Stimulated activated naive CD8-positive, alpha-beta T cell treated with anti-CD3 and anti-CD28 coated beads, Interleukin-15, amount 100 ng/mL, for 72 hours (primary cell): ENCODE data around the gene GALE.
A peak's percentile ranks its signal among the peaks of the same experiment; 100 is the strongest.
"Not testable (repeated sequence)": the region's sequence is repeated elsewhere in the genome, so short reads cannot be mapped to it uniquely, and the experiment has no call there.

Source experiments
- ATAC-seq: fragments of 150-1000 bp; cut with Tn5 transposase; 2 replicates; pipeline ENCODE4 v1.10.0; 2021; ENCODE audit warnings: mild to moderate bottlenecking, moderate library complexity
- DNase-seq, 2 donors: peaks; one replicate each; pipeline ENCODE4 v3.0.0; 2021 to 2022
- H3K27ac Mint-ChIP-seq, 2 donors: one replicate each; pipeline ENCODE4 v1.8.0; 2022; ENCODE audit warnings: mild to moderate bottlenecking in 2 of 2, mixed read lengths in 2 of 2, moderate library complexity in 2 of 2
- H3K27me3 Mint-ChIP-seq: one replicate; pipeline ENCODE4 v1.8.0; 2022; ENCODE audit warnings: mixed read lengths
- H3K4me1 Mint-ChIP-seq: one replicate; pipeline ENCODE4 v1.8.0; 2022; ENCODE audit warnings: mild to moderate bottlenecking, mixed read lengths
- H3K4me3 Mint-ChIP-seq, 2 donors: one replicate each; pipeline ENCODE4 v1.8.0; 2022; ENCODE audit warnings: mild to moderate bottlenecking in 2 of 2, mixed read lengths in 2 of 2, moderate library complexity in 1 of 2
- H3K9me3 Mint-ChIP-seq, 2 donors: one replicate each; pipeline ENCODE4 v1.8.0; 2022; ENCODE audit warnings: mixed read lengths in 2 of 2

GALE gene

GRCh38 chr1:23823767-23824166 lies 23.2 kb upstream of the GALE start:
- DNase-seq: no peak
- Mint-ChIP-seq H3K9me3 (no peaks in the 10 kb centered on the region), H3K4me3 (peak overlapping the region; percentile 93 to 96), H3K4me1 (peaks cover 21% of the 10 kb centered on the region), H3K27me3 (no peaks in the 10 kb centered on the region), H3K27ac (peak overlapping the region in 1 of 2 donors; percentile 22)
- ATAC-seq: no peak

GRCh38 chr1:23817633-23818032 lies 17.1 kb upstream of the GALE start:
- ATAC-seq: no peak

GRCh38 chr1:23816906-23817305 lies 16.4 kb upstream of the GALE start:
- H3K9me3 Mint-ChIP-seq: no peaks in the 10 kb centered on the region
- H3K27me3 Mint-ChIP-seq: no peaks in the 10 kb centered on the region
- DNase-seq (no peak), ATAC-seq (no peak)
- H3K4me1 Mint-ChIP-seq: peaks cover 11% of the 10 kb centered on the region
- H3K27ac Mint-ChIP-seq: no peak overlapping the region
- H3K4me3 Mint-ChIP-seq: no peak overlapping the region

More at GRCh38 chr1:23817633-23818032, 17.1 kb upstream of the GALE start:
- Mint-ChIP-seq H3K27ac (no peak overlapping the region), H3K27me3 (no peaks in the 10 kb centered on the region), H3K4me3 (no peak overlapping the region), H3K9me3 (no peaks in the 10 kb centered on the region), H3K4me1 (peaks cover 11% of the 10 kb centered on the region)
- DNase-seq: no peak

GRCh38 chr1:23816361-23816760 lies 15.8 kb upstream of the GALE start:
- Mint-ChIP-seq H3K4me3 (no peak overlapping the region), H3K27ac (no peak overlapping the region), H3K4me1 (peaks cover 11% of the 10 kb centered on the region), H3K9me3 (no peaks in the 10 kb centered on the region), H3K27me3 (no peaks in the 10 kb centered on the region)
- ATAC-seq (no peak), DNase-seq (no peak)

- H3K4me3 Mint-ChIP-seq: no peak overlapping the region
- no peak overlapping the region for H3K27ac Mint-ChIP-seq
- no peak for DNase-seq
- no peaks in the 10 kb centered on the region for H3K9me3 Mint-ChIP-seq
- peaks cover 27% of the 10 kb centered on the region for H3K4me1 Mint-ChIP-seq
- no peaks in the 10 kb centered on the region for H3K27me3 Mint-ChIP-seq
- no peak for ATAC-seq
These were observed 13.5 kb upstream of the GALE start for GRCh38 chr1:23814016-23814415.

- Mint-ChIP-seq H3K4me3 (no peak overlapping the region), H3K27me3 (no peaks in the 10 kb centered on the region), H3K4me1 (peaks cover 16% of the 10 kb centered on the region), H3K27ac (peak overlapping the region in 1 of 2 donors; percentile 0), H3K9me3 (no peaks in the 10 kb centered on the region)
- peak; percentile 46 to 52 for DNase-seq
- ATAC-seq: peak; percentile 68
These were observed 10.4 kb upstream of the GALE start for GRCh38 chr1:23810818-23811540.

GRCh38 chr1:23809751-23810171 lies 9.2 kb upstream of the GALE start:
- ATAC-seq: peak; percentile 95
- peak overlapping the region in 1 of 2 donors; percentile 22 for H3K27ac Mint-ChIP-seq
- peak; percentile 79 to 85 for DNase-seq
- no peak overlapping the region for H3K4me3 Mint-ChIP-seq
- H3K9me3 Mint-ChIP-seq: no peaks in the 10 kb centered on the region
- H3K27me3 Mint-ChIP-seq: no peaks in the 10 kb centered on the region
- H3K4me1 Mint-ChIP-seq: peaks cover 25% of the 10 kb centered on the region

GRCh38 chr1:23807453-23807852 lies 6.9 kb upstream of the GALE start:
- H3K4me1 Mint-ChIP-seq: peaks cover 25% of the 10 kb centered on the region
- ATAC-seq: no peak
- H3K27ac Mint-ChIP-seq: peak overlapping the region in 1 of 2 donors; percentile 59
- DNase-seq: no peak
- H3K9me3 Mint-ChIP-seq: no peaks in the 10 kb centered on the region
- H3K4me3 Mint-ChIP-seq: no peak overlapping the region
- H3K27me3 Mint-ChIP-seq: no peaks in the 10 kb centered on the region

- no peaks in the 10 kb centered on the region for H3K9me3 Mint-ChIP-seq
- H3K4me1 Mint-ChIP-seq: peaks cover 36% of the 10 kb centered on the region
- no peak overlapping the region for H3K4me3 Mint-ChIP-seq
- no peak overlapping the region for H3K27ac Mint-ChIP-seq
- no peaks in the 10 kb centered on the region for H3K27me3 Mint-ChIP-seq
- DNase-seq (no peak), ATAC-seq (no peak)
These were observed 5.7 kb upstream of the GALE start for GRCh38 chr1:23806280-23806679.

GRCh38 chr1:23805025-23805424 lies 4.5 kb upstream of the GALE start:
- Mint-ChIP-seq H3K9me3 (no peaks in the 10 kb centered on the region), H3K27ac (no peak overlapping the region), H3K4me3 (no peak overlapping the region), H3K4me1 (peaks cover 28% of the 10 kb centered on the region), H3K27me3 (no peaks in the 10 kb centered on the region)
- DNase-seq: no peak
- no peak for ATAC-seq

- Mint-ChIP-seq H3K9me3 (no peaks in the 10 kb centered on the region), H3K27me3 (no peaks in the 10 kb centered on the region), H3K4me3 (no peak overlapping the region), H3K27ac (no peak overlapping the region), H3K4me1 (peaks cover 32% of the 10 kb centered on the region)
- ATAC-seq (no peak), DNase-seq (no peak)
These were observed 3.8 kb upstream of the GALE start for GRCh38 chr1:23804183-23804835.

- Mint-ChIP-seq H3K27me3 (no peaks in the 10 kb centered on the region), H3K4me3 (no peak overlapping the region), H3K9me3 (no peaks in the 10 kb centered on the region), H3K27ac (no peak overlapping the region), H3K4me1 (peaks cover 38% of the 10 kb centered on the region)
- DNase-seq: no peak
- no peak for ATAC-seq
These were observed 3.1 kb upstream of the GALE start for GRCh38 chr1:23803674-23804073.

GRCh38 chr1:23802809-23803342 lies 2.3 kb upstream of the GALE start:
- H3K27me3 Mint-ChIP-seq, H3K4me3 Mint-ChIP-seq, H3K27ac Mint-ChIP-seq, DNase-seq, H3K9me3 Mint-ChIP-seq, ATAC-seq: not testable (repeated sequence)
- peaks cover 42% of the 10 kb centered on the region for H3K4me1 Mint-ChIP-seq

GRCh38 chr1:23801876-23802275 lies 1.3 kb upstream of the GALE start:
- H3K4me1 Mint-ChIP-seq: peaks cover 42% of the 10 kb centered on the region
- H3K27ac Mint-ChIP-seq: no peak overlapping the region
- H3K27me3 Mint-ChIP-seq: no peaks in the 10 kb centered on the region
- DNase-seq (no peak), ATAC-seq (no peak)
- H3K4me3 Mint-ChIP-seq: peak overlapping the region; percentile 20 to 48
- H3K9me3 Mint-ChIP-seq: no peaks in the 10 kb centered on the region

- ATAC-seq (no peak), DNase-seq (no peak)
- Mint-ChIP-seq H3K27me3 (no peaks in the 10 kb centered on the region), H3K27ac (peak overlapping the region; percentile 68 to 87), H3K9me3 (no peaks in the 10 kb centered on the region), H3K4me3 (peak overlapping the region; percentile 93 to 98), H3K4me1 (peaks cover 42% of the 10 kb centered on the region)
These were observed 789 bp upstream of the GALE start for GRCh38 chr1:23801338-23801748.
